GM12865 (cell line): ENCODE measurements around the gene PANK2.

Experiments used
- DNase-seq: peaks from one replicate; pipeline ENCODE4 v3.0.0; 2010; ENCODE audit warnings: low read depth
- H3K4me3 ChIP-seq: 2 replicates; pipeline ENCODE4 v1.5.1; 2011; ENCODE audit warnings: mild to moderate bottlenecking, low read depth, low read length, control low read depth
- CTCF ChIP-seq: IDR thresholded peaks from 2 replicates; pipeline ENCODE4 v1.5.1; 2011; ENCODE audit warnings: low read length, control low read depth, low read depth, inconsistent platforms; ENCODE audit not compliant: insufficient read depth; ENCODE audit errors: missing control alignments

The PANK2 gene

GRCh38 chr20:3922223-3922982 lies 33.2 kb downstream of the PANK2 start:
- H3K4me3 ChIP-seq, result no peak overlapping the region
- DNase-seq, result no peak
- no peak for TF ChIP-seq CTCF

- no peak for DNase-seq
- no peak overlapping the region for H3K4me3 ChIP-seq
- no peak for TF ChIP-seq CTCF
Measured at GRCh38 chr20:3922983-3923339, 33.8 kb downstream of the PANK2 start.

GRCh38 chr20:3923818-3924217 lies 34.6 kb downstream of the PANK2 start:
- H3K4me3 ChIP-seq, result no peak overlapping the region
- no peak for TF ChIP-seq CTCF
- no peak for DNase-seq

- H3K4me3 ChIP-seq, result no peak overlapping the region
- TF ChIP-seq CTCF, result no peak
- no peak for DNase-seq
Measured at GRCh38 chr20:3924304-3925112, 35.3 kb downstream of the PANK2 start.

GRCh38 chr20:3925113-3925695 lies 36.0 kb downstream of the PANK2 start:
- no peak for DNase-seq
- no peak for TF ChIP-seq CTCF
- H3K4me3 ChIP-seq, result no peak overlapping the region

- DNase-seq, result no peak
- no peak overlapping the region for H3K4me3 ChIP-seq
- no peak for TF ChIP-seq CTCF
Measured at GRCh38 chr20:3925899-3926638, 36.9 kb downstream of the PANK2 start.
